NK-92 (cell line): Measurements from ENCODE around the gene ISM1.

Source experiments
- DNase-seq: peaks from one replicate; lab custom pipeline; 2025; ENCODE audit not compliant: unreplicated experiment; lab: John Stamatoyannopoulos, UW

The ISM1 gene

DNA sequence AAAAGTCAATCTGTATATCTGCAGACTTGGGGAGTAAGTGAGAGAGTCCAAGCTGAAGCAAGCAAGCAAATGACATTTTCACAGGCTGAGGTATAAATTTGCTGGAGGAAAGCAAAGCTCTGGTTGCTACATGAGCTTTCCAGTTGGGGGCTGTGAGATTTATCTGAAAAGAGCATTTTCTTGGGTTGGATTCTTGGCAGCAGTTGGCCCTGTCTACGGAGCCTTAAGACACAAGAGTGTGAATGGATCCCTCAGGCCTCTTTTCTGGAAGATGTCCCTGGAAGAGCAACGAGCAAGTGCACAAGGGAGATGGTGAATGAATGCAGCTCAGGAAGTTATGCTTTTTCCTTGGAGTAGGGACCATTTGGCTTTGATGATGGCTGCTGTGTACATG, 30.8 kb downstream of the ISM1 start:
- DNase-seq: no peak

DNA sequence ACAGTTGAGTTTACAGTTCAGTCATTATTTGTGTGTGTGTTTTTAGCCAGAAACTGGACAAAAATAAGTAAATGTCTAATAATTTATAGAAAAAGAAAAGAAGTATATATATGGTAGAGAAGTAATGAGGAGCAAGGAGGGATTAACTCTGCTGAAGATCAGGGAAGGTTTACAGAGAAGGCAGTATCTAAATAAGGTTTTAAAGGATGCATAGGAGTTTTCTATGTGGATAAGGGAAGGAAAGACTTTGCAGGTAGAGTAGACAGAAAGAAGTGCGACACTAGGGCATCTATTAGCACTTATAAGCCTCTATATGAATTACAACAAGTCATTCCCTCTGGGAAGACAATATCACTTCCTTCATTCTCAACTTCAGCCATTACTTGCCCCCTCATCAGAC, 34.3 kb downstream of the ISM1 start:
- no peak for DNase-seq

GRCh38 chr20:13256606-13257005, 35.5 kb downstream of the ISM1 start:
- DNase-seq: no peak

GRCh38 chr20:13259921-13260320, 38.8 kb downstream of the ISM1 start:
- DNase-seq: no peak

GRCh38 chr20:13260650-13261279, 39.7 kb downstream of the ISM1 start:
- DNase-seq: no peak

- DNase-seq: no peak
Measured at GRCh38 chr20:13261460-13262301, 40.6 kb downstream of the ISM1 start.

DNA sequence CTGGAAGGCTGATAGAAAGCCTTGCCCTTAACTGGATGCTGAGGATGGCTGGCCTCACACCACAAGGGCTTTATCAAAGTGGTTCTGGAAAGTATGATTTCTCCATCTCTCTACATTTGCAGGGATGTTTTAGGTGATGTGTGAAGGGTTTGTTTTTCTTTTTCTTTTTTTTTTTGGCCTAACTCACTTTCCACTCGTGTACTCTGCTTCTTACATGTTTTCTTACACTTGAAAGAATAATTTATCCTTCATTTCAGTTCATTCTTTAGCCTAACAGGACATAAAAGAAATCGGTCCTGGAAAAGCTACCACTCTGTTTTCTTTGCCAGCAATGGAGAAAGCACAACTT, 41.2 kb downstream of the ISM1 start:
- DNase-seq: no peak

GRCh38 chr20:13262671-13263360, 41.7 kb downstream of the ISM1 start:
- no peak for DNase-seq

DNA sequence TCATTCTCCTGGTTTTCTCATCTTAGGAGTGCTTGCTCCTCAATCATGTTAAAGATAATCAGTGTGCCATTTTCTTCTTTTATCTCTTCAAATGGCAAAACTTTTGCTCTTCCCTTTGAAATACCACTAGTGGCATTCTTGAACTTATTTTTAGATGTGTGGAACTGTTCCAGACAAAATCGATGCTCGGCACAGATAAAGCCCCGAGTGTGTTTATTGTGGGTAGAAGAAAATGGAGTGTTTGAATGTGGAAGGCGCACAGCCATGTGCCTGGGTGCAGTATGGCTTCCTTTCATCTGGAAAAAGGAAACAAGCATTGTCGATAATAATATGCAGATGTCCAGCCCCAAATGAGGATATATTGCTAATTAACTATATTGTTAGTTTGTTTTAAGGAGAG, 42.4 kb downstream of the ISM1 start:
- DNase-seq: no peak

GRCh38 chr20:13264907-13265306, 43.8 kb downstream of the ISM1 start:
- DNase-seq: no peak

DNA sequence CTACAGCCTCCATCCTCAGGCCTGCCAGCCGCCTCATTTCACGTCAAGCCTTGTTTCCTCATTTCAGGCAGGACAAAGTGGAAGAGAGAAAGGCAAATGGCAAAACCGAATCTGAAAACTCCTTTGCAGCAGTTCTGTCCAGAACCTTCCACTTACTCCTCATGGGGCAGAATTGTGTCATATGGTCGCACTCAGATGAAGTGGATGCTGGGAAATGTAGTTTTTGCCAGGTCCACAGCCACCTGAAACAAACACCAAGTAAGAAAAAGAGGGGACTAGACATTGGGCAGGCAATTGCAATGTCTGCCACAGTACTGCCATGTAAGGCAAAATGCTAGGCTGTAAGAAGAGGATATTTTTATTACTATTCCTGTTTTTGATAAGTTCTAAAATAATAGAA, 44.9 kb downstream of the ISM1 start:
- no peak for DNase-seq

- DNase-seq: no peak
Measured at GRCh38 chr20:13267231-13267630, 46.2 kb downstream of the ISM1 start.

- no peak for DNase-seq
Measured at GRCh38 chr20:13268953-13269352, 47.9 kb downstream of the ISM1 start.

- no peak for DNase-seq
Measured at GRCh38 chr20:13270211-13270610, 49.1 kb downstream of the ISM1 start.

DNA sequence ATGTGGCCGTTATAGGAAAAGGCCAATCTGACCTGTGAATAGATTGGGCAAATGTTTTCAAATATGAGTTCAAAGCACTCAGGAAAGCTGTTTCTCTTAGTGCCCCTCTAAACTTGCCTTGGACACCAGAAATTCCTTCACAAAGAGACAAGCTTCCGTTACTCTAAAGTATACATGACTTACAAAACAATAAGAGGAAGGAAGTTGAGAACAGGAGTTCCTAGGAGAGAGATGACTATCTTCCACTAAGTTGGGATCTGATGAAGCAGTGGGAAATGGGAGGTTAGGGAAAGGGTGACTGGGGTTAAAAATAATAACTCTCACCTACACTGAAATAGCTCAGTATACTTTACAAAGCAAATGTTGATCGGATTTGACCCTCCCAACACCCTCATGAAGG, 50.0 kb downstream of the ISM1 start:
- DNase-seq: no peak

DNA sequence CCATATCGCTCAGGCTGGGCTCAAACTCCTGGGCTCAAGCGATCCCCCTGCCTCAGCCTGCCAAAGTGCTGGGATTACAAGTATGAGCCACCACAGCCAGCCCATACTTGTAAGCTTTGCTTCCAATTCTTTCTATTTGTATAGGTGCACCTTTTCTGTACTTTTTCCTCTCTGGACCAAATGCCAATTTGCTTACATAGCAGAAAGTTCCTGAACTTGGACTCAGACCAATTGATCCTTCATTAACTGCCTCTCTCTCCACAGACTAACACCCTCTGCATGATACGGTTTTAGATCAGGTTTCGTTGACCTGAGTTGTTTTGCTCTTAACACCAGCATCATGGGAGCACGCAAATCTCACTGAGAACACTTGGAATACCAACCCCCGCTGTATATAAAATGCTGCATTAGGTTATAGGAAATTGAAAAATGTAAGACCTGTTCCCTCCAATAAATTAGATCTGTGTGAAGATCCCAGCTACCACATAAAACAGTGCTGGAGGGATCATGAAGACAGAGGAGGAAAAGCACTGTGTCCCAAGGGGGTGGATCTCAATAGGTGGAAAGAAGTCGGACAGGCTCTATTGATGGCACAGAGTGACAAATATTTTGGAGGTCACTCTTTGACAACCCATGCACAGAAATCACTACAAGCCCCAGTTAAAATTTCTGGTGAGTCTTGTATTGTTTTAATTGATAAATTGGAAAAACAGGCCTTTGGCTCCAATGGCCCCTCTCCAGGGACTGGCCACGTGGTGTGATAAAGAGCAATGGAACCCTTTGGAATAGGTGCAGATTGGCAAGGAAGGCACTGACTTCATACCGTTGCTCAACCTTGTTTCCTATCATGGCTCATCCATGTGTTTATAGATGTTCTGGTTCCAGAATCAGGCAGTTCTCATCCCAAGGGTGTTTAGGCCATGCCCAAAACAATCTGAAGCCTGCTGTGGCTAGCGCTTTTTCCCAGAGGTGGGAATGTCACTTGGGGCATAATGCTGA, 51.2 kb downstream of the ISM1 start:
- DNase-seq: no peak

- no peak for DNase-seq
Measured at GRCh38 chr20:13274275-13274861, 53.3 kb downstream of the ISM1 start.

DNA sequence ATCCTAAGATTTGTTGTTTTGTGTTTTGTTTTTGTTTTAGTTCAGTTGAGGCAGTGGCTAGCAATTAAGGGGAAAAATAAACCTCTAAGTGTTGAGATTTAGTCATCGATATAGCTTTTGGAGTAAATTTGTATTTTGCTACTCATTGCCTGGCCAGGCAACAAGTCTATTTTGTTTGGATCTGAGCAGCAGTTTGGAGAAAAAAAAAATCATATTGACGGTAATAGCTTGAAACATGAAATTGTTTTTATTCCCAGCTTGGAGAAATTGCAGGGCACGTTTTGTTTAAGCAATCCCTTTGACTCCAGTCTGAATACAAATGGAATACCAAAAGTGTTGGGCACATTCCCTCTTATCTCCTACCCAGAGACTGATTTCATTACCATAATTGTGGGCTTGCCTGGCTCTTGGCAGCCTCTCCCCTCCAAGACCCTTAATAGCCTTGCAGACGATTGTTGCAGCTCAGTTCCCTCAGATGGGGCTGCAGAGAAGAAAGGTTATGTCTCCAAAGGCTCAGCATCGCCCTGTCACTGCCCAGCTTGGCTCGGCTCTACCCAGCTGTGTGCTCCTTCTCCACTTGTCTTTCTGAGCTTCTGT, 56.0 kb downstream of the ISM1 start:
- no peak for DNase-seq

- DNase-seq: no peak
Measured at GRCh38 chr20:13277663-13278295, 56.7 kb downstream of the ISM1 start.
